Measurements from ENCODE around the gene ZNF695.

- TF ChIP-seq CTCF (conservative IDR thresholded peaks at IDR 0.05; ENCODE audit: low read length) (no peak), EZH2phosphoT487 (IDR thresholded peaks at IDR 0.05; ENCODE audit: borderline replicate concordance, low read depth, low read length) (no peak)
These were observed 39.8 kb upstream of the ZNF695 start for GRCh38 chr1:247047702-247048101.

Measured in OCI-LY7 (cell line).